HepG2 (cell line): Measurements from ENCODE around the gene MXI1. TPM values are rescaled to one million over a fixed set of nuclear protein-coding genes. Genes with fewer than 3 reads are reported as not detected.
A peak's percentile ranks its signal among the peaks of the same experiment; 100 is the strongest.

Experiments used
- AHDC1 ChIP-seq: sonication (generic); formaldehyde crosslinking; IDR thresholded peaks from 2 replicates; pipeline ENCODE4 v1.5.1; 2020; ENCODE audit warnings: mild to moderate bottlenecking, missing genetic modification reagents, borderline replicate concordance
- CHD2 ChIP-seq: IDR thresholded peaks from 2 replicates; pipeline ENCODE4 v1.6.1; 2011; ENCODE audit warnings: low read depth, low read length, improper control_type of control experiment
- DMAP1 ChIP-seq: IDR thresholded peaks from 2 replicates; pipeline ENCODE4 v1.6.1; 2016
- GABPA ChIP-seq, 2 experiments: IDR thresholded peaks; 2 replicates each; pipeline ENCODE4 v1.6.1; 2011 to 2016; ENCODE audit warnings: low read depth in 2 of 2, low read length in 1 of 2, missing biosample characterization in 1 of 2, missing genetic modification characterization in 1 of 2
- GATAD2A ChIP-seq: IDR thresholded peaks from 2 replicates; pipeline ENCODE4 v1.6.1; 2016
- RBFOX2 ChIP-seq: fragments of 200-400 bp; formaldehyde crosslinking; IDR thresholded peaks from 2 replicates; pipeline ENCODE4 v1.6.1; 2017; ENCODE audit warnings: low read depth, mild to moderate bottlenecking, low read length
- REST ChIP-seq, 2 experiments: IDR thresholded peaks; 2 replicates each; pipeline ENCODE4 v1.6.1; 2011 to 2012; ENCODE audit warnings: low read length in 2 of 2, borderline replicate concordance in 1 of 2, low read depth in 1 of 2, mild to moderate bottlenecking in 1 of 2, moderate library complexity in 1 of 2
- SNAI1 ChIP-seq: sonication (generic); formaldehyde crosslinking; IDR thresholded peaks from 2 replicates; pipeline ENCODE4 v1.5.0; 2020; ENCODE audit warnings: mild to moderate bottlenecking, missing genetic modification reagents, borderline replicate concordance
- THAP11 ChIP-seq: IDR thresholded peaks from 2 replicates; pipeline ENCODE4 v1.6.1; 2016; ENCODE audit warnings: missing biosample characterization, missing genetic modification reagents
- ZMAT5 ChIP-seq: sonication (generic); formaldehyde crosslinking; IDR thresholded peaks from 2 replicates; pipeline ENCODE4 v1.5.0; 2020; ENCODE audit warnings: mild to moderate bottlenecking, low read depth, missing genetic modification reagents, borderline replicate concordance
- ZNF33B ChIP-seq: sonication (generic); formaldehyde crosslinking; IDR thresholded peaks from 2 replicates; pipeline ENCODE4 v1.5.1; 2020; ENCODE audit warnings: mild to moderate bottlenecking, missing genetic modification reagents
- ZNF616 ChIP-seq: sonication (generic); formaldehyde crosslinking; IDR thresholded peaks from 2 replicates; pipeline ENCODE4 v1.5.0; 2020; ENCODE audit warnings: low read depth, mild to moderate bottlenecking, missing genetic modification reagents
- ZSCAN12 ChIP-seq: sonication (generic); formaldehyde crosslinking; IDR thresholded peaks from 2 replicates; pipeline ENCODE4 v1.9.0; 2021; ENCODE audit warnings: mild to moderate bottlenecking, missing genetic modification reagents
- ZSCAN25 ChIP-seq: sonication (generic); formaldehyde crosslinking; IDR thresholded peaks from 2 replicates; pipeline ENCODE4 v1.8.0; 2022; ENCODE audit warnings: mild to moderate bottlenecking, missing genetic modification reagents
- ZSCAN29 ChIP-seq: sonication (generic); formaldehyde crosslinking; conservative IDR thresholded peaks from 2 replicates; pipeline ENCODE4 v1.4.0; 2020; ENCODE audit warnings: mild to moderate bottlenecking, missing genetic modification reagents
- polyA plus RNA-seq, 8 experiments: library from polyadenylated mRNA; depleted of rRNA in 3 of 8; stranded (reverse) in 7 of 8; unstranded in 1 of 8; fragments of >200 nt; fragmentation: Illumina TruSeq in 4 of 8; extraction: Trizol in 4 of 8; gene quantifications; 2 replicates each; pipeline versions ENCODE4 v1.2.1 to v1.2.3, GENCODE V29; 2011 to 2016; ENCODE audit warnings: low read depth in 4 of 8, missing spikeins in 1 of 8, mixed read lengths in 1 of 8; ENCODE audit not compliant: insufficient read depth in 1 of 8
- total RNA-seq, 5 experiments: library from RNA; depleted of rRNA; stranded (reverse); fragments of >200 nt; fragmentation: Illumina TruSeq; extraction: Trizol; gene quantifications; 2 replicates each; pipeline ENCODE4 v1.2.3, GENCODE V29; 2016; ENCODE audit warnings: low read depth in 1 of 5

The MXI1 gene
- total and polyA plus RNA-seq, 2 of the 13 experiments (the other 11 are each of a cell fraction or from before 2014, with no cell fraction given) = 6.6 to 22.0 TPM

- TF ChIP-seq ZSCAN29 (CRISPR knock-in tag) = 0 out of 2 replicates have a peak, but pooled peaks have one; percentile 18
- TF ChIP-seq ZSCAN12 = no peak
- TF ChIP-seq REST (IDR thresholded peaks at IDR 0.05; ENCODE audit: borderline replicate concordance in 1 of 2, low read depth in 1 of 2, low read length in 2 of 2) = peak in 1 of 2 experiments; percentile 77; a peak in 2 of 4 replicates
- TF ChIP-seq CHD2 = no peak
- TF ChIP-seq ZSCAN25 (CRISPR knock-in tag) = no peak
- TF ChIP-seq AHDC1 (CRISPR knock-in tag) = peak; percentile 58; the same call in 1 of the 2 replicates
- no peak for TF ChIP-seq ZNF33B
- 0 out of 2 replicates have a peak, but pooled peaks have one; percentile 26 for TF ChIP-seq THAP11
- no peak for TF ChIP-seq RBFOX2
- TF ChIP-seq ZMAT5 (CRISPR knock-in tag) = no peak
- TF ChIP-seq GABPA (IDR thresholded peaks at IDR 0.05; ENCODE audit: low read depth, low read length) = no peak
- no peak for TF ChIP-seq GABPA (CRISPR knock-in tag; IDR thresholded peaks at IDR 0.05; ENCODE audit: low read depth)
- TF ChIP-seq GATAD2A (CRISPR knock-in tag) = peak; percentile 63
- no peak for TF ChIP-seq DMAP1 (CRISPR knock-in tag)
- TF ChIP-seq SNAI1 (CRISPR knock-in tag) = no peak
- no peak for TF ChIP-seq ZNF616 (CRISPR knock-in tag)
These were observed 62.2 kb downstream of the MXI1 start (continued) for GRCh38 chr10:110269374-110270318.
